GM12873 (cell line): ENCODE results near the gene TNNT3.

Experiments
- CTCF ChIP-seq: IDR thresholded peaks from 2 replicates; pipeline ENCODE4 v1.5.1; 2012; ENCODE audit warnings: low read depth, mild to moderate bottlenecking, moderate library complexity, low read length, control low read depth; ENCODE audit not compliant: insufficient read depth; ENCODE audit errors: missing control alignments

TNNT3 gene

GRCh38 chr11:1942558-1943260 lies 23.2 kb downstream of the TNNT3 start:
- TF ChIP-seq CTCF = no peak

DNA sequence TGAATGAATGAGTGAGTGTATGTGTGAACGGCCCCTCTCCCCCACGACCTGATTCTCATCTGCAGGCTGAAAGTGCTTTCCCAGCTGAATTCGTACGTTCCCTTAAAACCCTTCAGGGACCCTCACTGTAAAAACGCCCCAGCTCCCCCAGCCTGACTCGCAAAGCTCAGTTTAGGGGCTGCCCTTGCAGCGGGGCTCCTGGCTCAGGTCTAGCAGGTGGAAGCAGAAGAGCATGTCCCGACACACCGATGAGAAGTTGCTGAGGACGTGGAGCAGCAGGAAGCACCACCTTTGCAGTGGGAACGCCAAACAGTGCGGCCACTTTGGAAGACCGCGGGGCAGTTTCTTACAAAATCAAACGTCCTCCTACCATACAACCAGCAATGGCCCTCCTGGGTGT lies 24.1 kb downstream of the TNNT3 start:
- no peak for TF ChIP-seq CTCF

DNA sequence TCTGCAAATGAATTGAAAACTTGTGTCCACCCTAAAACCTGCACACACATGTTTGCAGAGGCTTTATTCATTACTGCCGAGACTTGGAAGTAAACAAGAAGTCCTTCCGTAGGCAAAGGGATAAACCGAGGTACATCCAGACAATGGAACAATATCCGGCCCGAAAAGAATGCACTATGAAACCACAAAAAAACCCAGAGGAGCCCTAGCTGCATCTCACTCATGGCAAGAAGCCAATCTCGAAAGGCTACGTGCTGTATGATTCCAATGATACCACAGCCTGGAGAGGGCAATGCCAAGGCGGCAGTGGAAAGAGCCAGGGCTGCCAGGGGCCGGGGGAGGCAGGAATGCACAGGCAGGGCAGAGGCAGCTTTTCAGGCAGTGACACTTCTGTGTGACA lies 24.5 kb downstream of the TNNT3 start:
- no peak for TF ChIP-seq CTCF

- TF ChIP-seq CTCF = no peak
These were observed 27.4 kb downstream of the TNNT3 start, which contains the start of gene MRPL23 for GRCh38 chr11:1946812-1947484. Gene MRPL23 (plus strand): TSS chr11:1947332. CDS start chr11:1947363, 31 bp downstream.

DNA sequence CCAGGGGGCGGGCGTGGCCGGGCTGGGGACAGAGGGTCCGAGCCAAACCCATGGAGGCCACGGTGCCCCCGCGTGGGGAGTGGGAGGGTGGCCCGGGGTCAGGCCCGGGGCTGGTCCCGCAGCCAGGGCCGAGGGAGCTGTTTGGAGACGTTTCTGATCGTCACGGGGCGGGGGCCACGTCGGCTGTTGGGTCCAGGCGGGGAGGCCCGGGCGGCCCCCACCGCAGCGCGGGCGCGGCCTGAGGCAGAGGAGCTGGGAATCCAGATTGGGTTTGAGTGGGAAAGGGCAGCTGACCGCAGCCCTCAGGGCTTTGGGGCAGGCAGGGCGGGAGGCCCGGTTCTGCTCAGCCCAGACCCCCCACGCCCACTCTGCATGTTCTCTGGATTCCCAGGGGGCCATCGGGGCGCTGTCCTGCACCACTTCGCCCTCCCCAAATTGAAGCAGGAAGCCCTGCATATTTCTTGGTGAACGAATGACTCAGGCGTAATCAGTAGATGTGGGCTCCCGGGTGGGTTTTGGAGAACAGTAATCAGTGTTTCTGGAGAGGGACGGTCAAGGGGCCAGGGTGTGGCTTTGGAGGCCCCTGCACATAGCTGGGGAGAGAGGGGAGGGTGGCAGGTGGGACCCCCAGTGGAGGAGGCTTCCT lies 28.2 kb downstream of the TNNT3 start:
- no peak for TF ChIP-seq CTCF

- no peak for TF ChIP-seq CTCF
These were observed 28.9 kb downstream of the TNNT3 start for GRCh38 chr11:1948389-1948788.

- TF ChIP-seq CTCF = no peak
These were observed 29.8 kb downstream of the TNNT3 start for GRCh38 chr11:1949302-1949701.
